Uterus (tissue), 4 donors: ENCODE results near the gene PIGR. TPM values are rescaled to one million over a fixed set of nuclear protein-coding genes. Genes with fewer than 3 reads are reported as not detected.

ENCODE experiments used
- DNase-seq, 2 donors: peaks; one replicate each; pipeline ENCODE4 v3.0.0-alpha.2; 2019 to 2020
- H3K27ac ChIP-seq, 2 donors: fragments of 200-600 bp; sonication (generic); 1 replicate in 1 of 2; 2 replicates in 1 of 2; pipeline ENCODE4 v1.5.1; 2016 to 2018
- H3K27me3 ChIP-seq, 2 donors: fragments of 200-600 bp; sonication (generic); one replicate each; pipeline ENCODE4 v1.5.1; 2018 to 2019; ENCODE audit warnings: control low read depth in 1 of 2
- H3K36me3 ChIP-seq, 2 donors: fragments of 200-600 bp; sonication (generic); one replicate each; pipeline ENCODE4 v1.5.1; 2019; ENCODE audit warnings: control low read depth in 1 of 2
- H3K4me1 ChIP-seq, 2 donors: fragments of 200-600 bp; sonication (generic); one replicate each; pipeline ENCODE4 v1.5.1; 2018 to 2019; ENCODE audit warnings: control low read depth in 1 of 2
- H3K4me3 ChIP-seq, 2 donors: fragments of 200-600 bp; sonication (generic); 1 replicate in 1 of 2; 2 replicates in 1 of 2; pipeline ENCODE4 v1.5.1; 2018 to 2019; ENCODE audit warnings: mild to moderate bottlenecking in 1 of 2
- H3K9me3 ChIP-seq, 2 donors: fragments of 200-600 bp; sonication (generic); one replicate each; pipeline ENCODE4 v1.5.1; 2019; ENCODE audit warnings: control low read depth in 1 of 2
- CTCF ChIP-seq, 4 experiments: fragments of 200-600 bp in 2 of 4; fragments of 450-650 bp in 2 of 4; sonication (generic) in 2 of 4; IDR thresholded peaks; one replicate each; pipeline ENCODE4 v1.5.1; 2016 to 2019; ENCODE audit warnings: antibody characterized with exemption in 4 of 4, mild to moderate bottlenecking in 2 of 4, moderate library complexity in 1 of 4
- POLR2A ChIP-seq, 2 donors: fragments of 450-650 bp; IDR thresholded peaks; one replicate each; pipeline ENCODE4 v1.6.1; 2016; ENCODE audit warnings: antibody characterized with exemption in 2 of 2, mild to moderate bottlenecking in 1 of 2, moderate library complexity in 1 of 2
- intact Hi-C: fragments of 100-400 bp; cut with DNase I; formaldehyde crosslinking; loops from one replicate; pipeline ENCODE4 v1.15.1; 2023; ENCODE audit warnings: low total_unique reads
- total RNA-seq, 4 donors: library from RNA; depleted of rRNA in 3 of 4; stranded (reverse); fragments of >200 nt in 3 of 4; gene quantifications; one replicate each; pipeline versions ENCODE4 v1.1.0 to v1.2.4, GENCODE V29; 2014 to 2023
- donor health status: DM: yes; HTN: yes; CAD: no.

Gene PIGR
- total RNA-seq, 4 donors from 2014 or later, result 0.69 to 7.1 (median 3.1) TPM

- Histone ChIP-seq H3K36me3 (no peaks in the 10 kb centered on the region), H3K4me3 (no peak overlapping the region), H3K27ac (no peak overlapping the region), H3K4me1 (no peaks in the 10 kb centered on the region), H3K27me3 (no peaks in the 10 kb centered on the region), H3K9me3 (no peaks in the 10 kb centered on the region)
- intact Hi-C loops, result no loop called here
- DNase-seq, result no peak
- no peak for TF ChIP-seq POLR2A (IDR thresholded peaks at IDR 0.05)
- no peak for TF ChIP-seq CTCF (IDR thresholded peaks at IDR 0.05)
These were observed 21.0 kb upstream of the PIGR start for GRCh38 chr1:206967096-206967849.

GRCh38 chr1:206965781-206966180, 19.5 kb upstream of the PIGR start:
- TF ChIP-seq CTCF (IDR thresholded peaks at IDR 0.05) (no peak), POLR2A (IDR thresholded peaks at IDR 0.05) (no peak)
- H3K27ac ChIP-seq, result no peak overlapping the region
- no peaks in the 10 kb centered on the region for H3K4me1 ChIP-seq
- no peak for DNase-seq
- H3K36me3 ChIP-seq, result no peaks in the 10 kb centered on the region
- H3K27me3 ChIP-seq, result no peaks in the 10 kb centered on the region
- no peaks in the 10 kb centered on the region for H3K9me3 ChIP-seq
- intact Hi-C loops, result no loop called here
- H3K4me3 ChIP-seq, result no peak overlapping the region

GRCh38 chr1:206963740-206964139, 17.5 kb upstream of the PIGR start:
- DNase-seq, result no peak
- Histone ChIP-seq H3K27me3 (no peaks in the 10 kb centered on the region), H3K27ac (no peak overlapping the region), H3K36me3 (no peaks in the 10 kb centered on the region), H3K4me3 (no peak overlapping the region), H3K4me1 (no peaks in the 10 kb centered on the region), H3K9me3 (no peaks in the 10 kb centered on the region)
- intact Hi-C loops, result no loop called here
- TF ChIP-seq CTCF (IDR thresholded peaks at IDR 0.05) (no peak), POLR2A (IDR thresholded peaks at IDR 0.05) (no peak)

- Histone ChIP-seq H3K27me3 (no peaks in the 10 kb centered on the region), H3K36me3 (no peaks in the 10 kb centered on the region), H3K4me1 (no peaks in the 10 kb centered on the region), H3K27ac (no peak overlapping the region), H3K4me3 (no peak overlapping the region), H3K9me3 (no peaks in the 10 kb centered on the region)
- intact Hi-C loops, result no loop called here
- TF ChIP-seq CTCF (IDR thresholded peaks at IDR 0.05) (no peak), POLR2A (IDR thresholded peaks at IDR 0.05) (no peak)
- DNase-seq, result no peak
These were observed 16.9 kb upstream of the PIGR start for GRCh38 chr1:206963119-206963712.

- Histone ChIP-seq H3K4me3 (no peak overlapping the region), H3K27ac (no peak overlapping the region), H3K4me1 (no peaks in the 10 kb centered on the region), H3K9me3 (no peaks in the 10 kb centered on the region), H3K27me3 (no peaks in the 10 kb centered on the region), H3K36me3 (no peaks in the 10 kb centered on the region)
- TF ChIP-seq POLR2A (IDR thresholded peaks at IDR 0.05), result no peak
- no peak for DNase-seq
- intact Hi-C loops, result no loop called here
These were observed 16.0 kb upstream of the PIGR start for GRCh38 chr1:206962272-206962671.
